Esophagus (tissue), 2 donors: Measurements from ENCODE around the gene TPT1. TPM values are rescaled to one million over a fixed set of nuclear protein-coding genes. Genes with fewer than 3 reads are reported as not detected.
A peak's percentile ranks its signal among the peaks of the same experiment; 100 is the strongest.
"Not testable (repeated sequence)": the region's sequence is repeated elsewhere in the genome, so short reads cannot be mapped to it uniquely, and the experiment has no call there.

Experiments
- H3K27ac ChIP-seq, 2 donors: one replicate each; pipeline ENCODE4 v1.5.1; 2013; ENCODE audit warnings: low read depth in 2 of 2, mild to moderate bottlenecking in 2 of 2, inconsistent platforms in 1 of 2, low read length in 1 of 2, moderate library complexity in 1 of 2
- H3K27me3 ChIP-seq, 2 donors: one replicate each; pipeline ENCODE4 v1.6.1; 2013; ENCODE audit warnings: low read length in 2 of 2, control low read depth in 1 of 2, mild to moderate bottlenecking in 1 of 2; ENCODE audit not compliant: insufficient read depth in 2 of 2, control insufficient read depth in 1 of 2
- H3K36me3 ChIP-seq, 2 donors: one replicate each; pipeline ENCODE4 v1.6.1; 2013; ENCODE audit warnings: low read length in 1 of 2; ENCODE audit not compliant: control insufficient read depth in 2 of 2, insufficient read depth in 2 of 2
- H3K4me1 ChIP-seq, 2 donors: one replicate each; pipeline ENCODE4 v1.6.1; 2013; ENCODE audit warnings: low read length in 1 of 2; ENCODE audit not compliant: control insufficient read depth in 2 of 2, insufficient read depth in 2 of 2
- H3K4me3 ChIP-seq, 2 donors: one replicate each; pipeline ENCODE4 v1.5.1; 2013; ENCODE audit warnings: low read length in 2 of 2, mild to moderate bottlenecking in 2 of 2, low read depth in 1 of 2, moderate library complexity in 1 of 2
- H3K9me3 ChIP-seq, 2 donors: one replicate each; pipeline ENCODE4 v1.6.1; 2013; ENCODE audit warnings: mild to moderate bottlenecking in 2 of 2, low read depth in 1 of 2, low read length in 1 of 2, moderate library complexity in 1 of 2; ENCODE audit not compliant: control insufficient read depth in 2 of 2, insufficient read depth in 1 of 2
- WGBS, 2 donors: extraction: QIAGEN DNeasy Blood & Tissue Kit; methylation state at CpG; one replicate each; pipeline ENCODE4 v1.1.7; 2013; 5-methylcytosine and 5-hydroxymethylcytosine counted together
- polyA plus RNA-seq, 2 donors: library from polyadenylated mRNA; stranded (reverse); fragments of 200-250 nt; gene quantifications; one replicate each; pipeline ENCODE4 v1.2.3, GENCODE V29; 2013
- donor health status: healthy with polysubstance abuse.
- donor health status: Bipolar disorder and iron deficiency.

TPT1 gene
- 1,000 to 10,000 TPM; 5,857 to 6,692 TPM for polyA plus RNA-seq

GRCh38 chr13:45341034-45341798, at the start of gene TPT1:
TPT1 (minus strand) TSS chr13:45341183; CDS start chr13:45341069, 114 bp downstream.
- Histone ChIP-seq H3K36me3 (peaks cover 0 to 9% of the 10 kb centered on the region in 2 donors), H3K4me3 (peak within 1 kb of the TSS; percentile 80 to 98), H3K9me3 (no peaks in the 10 kb centered on the region), H3K4me1 (no peaks in the 10 kb centered on the region), H3K27ac (peak within 1 kb of the TSS; percentile 99 to 100), H3K27me3 (no peaks in the 10 kb centered on the region)
- WGBS, 2 donors = 1% methylated on average over 63 to 67 of the region's 67 CpGs

GRCh38 chr13:45390348-45390747, 49.4 kb upstream of the TPT1 start:
- H3K27ac ChIP-seq, H3K27me3 ChIP-seq, H3K9me3 ChIP-seq, H3K4me3 ChIP-seq, H3K36me3 ChIP-seq, H3K4me1 ChIP-seq: not testable (repeated sequence)
- 96 to 97% methylated on average over 7 to 8 of the region's 9 CpGs for WGBS, 2 donors

DNA sequence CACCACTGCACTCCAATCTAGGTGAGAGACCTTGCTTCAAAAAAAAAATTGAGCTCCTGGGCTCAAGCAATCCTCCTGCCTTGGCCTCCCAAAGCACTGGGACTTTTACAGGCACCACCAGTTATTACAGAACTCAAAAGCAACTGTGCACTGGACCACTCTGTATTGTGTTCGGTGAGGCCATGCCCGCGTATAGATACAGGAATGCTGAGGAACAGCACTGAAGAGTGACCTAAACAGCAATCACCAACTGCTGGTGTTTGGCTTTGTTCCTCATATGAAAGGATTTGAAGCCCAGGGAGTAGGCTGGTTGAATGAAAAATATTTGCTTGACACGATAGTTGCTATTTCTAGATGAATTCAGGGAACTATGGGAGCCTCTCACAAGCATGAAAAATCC, 47.7 kb upstream of the TPT1 start:
- 94 to 96% methylated on average over 4 of the region's 4 CpGs for WGBS, 2 donors
- Histone ChIP-seq H3K4me3 (no peak overlapping the region), H3K36me3 (peaks cover 0 to 2% of the 10 kb centered on the region in 2 donors), H3K27ac (no peak overlapping the region), H3K27me3 (no peaks in the 10 kb centered on the region), H3K4me1 (no peaks in the 10 kb centered on the region), H3K9me3 (no peaks in the 10 kb centered on the region)

DNA sequence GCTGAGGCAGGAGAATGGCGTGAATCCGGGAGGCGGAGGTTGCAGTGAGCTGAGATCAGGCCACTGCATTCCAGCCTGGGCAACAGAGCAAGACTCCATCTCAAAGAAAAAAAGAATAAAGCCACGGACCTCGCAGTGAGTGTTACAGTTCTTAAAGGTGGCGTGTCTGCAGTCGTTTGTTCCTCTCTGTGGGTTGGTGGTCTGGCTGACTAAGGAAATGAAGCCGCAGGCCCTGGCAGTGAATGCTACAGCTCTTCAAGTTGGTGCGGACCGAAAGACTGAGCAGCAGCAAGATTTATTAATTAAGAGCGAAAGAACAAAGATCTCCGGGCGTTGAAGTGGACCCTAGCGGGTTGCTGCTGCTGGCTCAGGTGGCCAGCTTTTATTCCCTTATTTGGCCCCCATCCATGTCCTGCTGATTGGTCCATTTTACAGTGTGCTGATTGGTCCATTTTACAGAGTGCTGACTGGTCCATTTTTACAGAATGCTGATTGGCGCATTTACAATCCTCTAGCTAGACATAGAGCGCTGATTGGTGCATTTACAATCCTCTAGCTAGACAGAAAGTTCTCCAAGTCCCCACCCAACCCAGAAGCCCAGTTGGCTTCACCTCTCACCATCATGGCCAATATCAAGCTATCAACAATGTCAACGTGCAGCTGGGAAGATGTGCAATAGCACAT, 46.1 kb upstream of the TPT1 start:
- H3K27me3 ChIP-seq, H3K36me3 ChIP-seq, H3K4me3 ChIP-seq, H3K27ac ChIP-seq, H3K9me3 ChIP-seq, H3K4me1 ChIP-seq: not testable (repeated sequence)
- WGBS, 2 donors = 83 to 88% methylated on average over 17 of the region's 17 CpGs

- H3K4me1 ChIP-seq = no peaks in the 10 kb centered on the region
- H3K4me3 ChIP-seq = no peak overlapping the region
- 81 to 92% methylated on average over 5 of the region's 5 CpGs for WGBS, 2 donors
- H3K9me3 ChIP-seq = no peaks in the 10 kb centered on the region
- H3K27me3 ChIP-seq = no peaks in the 10 kb centered on the region
- no peak overlapping the region for H3K27ac ChIP-seq
- peaks cover 0 to 2% of the 10 kb centered on the region in 2 donors for H3K36me3 ChIP-seq
Observed at GRCh38 chr13:45385907-45386553, 45.0 kb upstream of the TPT1 start.

GRCh38 chr13:45385320-45385719, 44.3 kb upstream of the TPT1 start:
- Histone ChIP-seq H3K4me3 (no peak overlapping the region), H3K36me3 (peaks cover 0 to 2% of the 10 kb centered on the region in 2 donors), H3K4me1 (no peaks in the 10 kb centered on the region), H3K27ac (no peak overlapping the region), H3K9me3 (no peaks in the 10 kb centered on the region), H3K27me3 (no peaks in the 10 kb centered on the region)
- WGBS, 2 donors = 96 to 97% methylated on average over 5 of the region's 5 CpGs

GRCh38 chr13:45384474-45385174, 43.6 kb upstream of the TPT1 start:
- Histone ChIP-seq H3K27ac (no peak overlapping the region), H3K4me1 (no peaks in the 10 kb centered on the region), H3K27me3 (no peaks in the 10 kb centered on the region), H3K9me3 (no peaks in the 10 kb centered on the region), H3K36me3 (peaks cover 0 to 2% of the 10 kb centered on the region in 2 donors), H3K4me3 (no peak overlapping the region)
- 78 to 81% methylated on average over 4 of the region's 4 CpGs for WGBS, 2 donors

DNA sequence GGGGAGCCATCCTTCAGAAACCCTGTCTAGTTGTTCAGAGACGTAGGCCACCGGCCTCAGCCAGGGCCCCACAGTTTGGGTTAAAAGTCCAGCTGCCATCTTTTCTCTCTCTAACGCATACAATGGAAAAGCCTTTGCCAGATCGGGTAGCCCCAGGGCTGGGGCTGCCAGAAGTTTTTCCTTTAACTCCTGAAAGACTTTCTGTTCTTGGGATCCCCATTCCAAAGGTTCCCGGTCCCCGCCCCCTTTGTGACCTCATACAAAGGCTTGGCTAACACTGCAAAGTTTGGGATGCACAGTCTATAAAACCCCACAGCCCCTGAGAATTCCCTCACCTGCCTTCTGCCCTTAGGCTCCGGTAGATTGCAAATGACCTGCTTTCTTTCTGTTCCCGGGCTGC, 41.8 kb upstream of the TPT1 start:
- H3K4me3 ChIP-seq, H3K27me3 ChIP-seq, H3K4me1 ChIP-seq, H3K27ac ChIP-seq, H3K9me3 ChIP-seq, H3K36me3 ChIP-seq: not testable (repeated sequence)
- 58 to 85% methylated on average over 4 to 6 of the region's 8 CpGs for WGBS, 2 donors

DNA sequence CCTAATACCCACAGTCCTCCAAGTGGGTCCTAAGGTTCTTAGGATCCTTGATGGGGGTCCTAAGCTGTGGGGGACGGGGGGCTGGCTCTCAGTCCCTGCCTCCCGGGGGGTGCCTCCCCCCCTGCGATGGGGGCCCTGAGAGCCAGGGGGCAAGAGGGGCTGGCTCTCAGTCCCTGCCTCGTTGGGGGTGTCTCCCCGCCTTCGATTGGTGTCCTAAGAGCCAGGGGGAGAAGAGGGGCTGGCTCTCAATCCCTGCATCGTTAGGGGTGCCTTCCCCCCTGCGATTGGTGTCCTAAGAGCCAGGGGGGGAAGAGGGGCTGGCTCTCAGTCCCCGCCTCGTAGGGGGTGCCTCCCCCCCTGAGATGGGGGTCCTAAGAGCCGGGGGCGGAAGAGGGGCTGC, 40.2 kb upstream of the TPT1 start:
- 71% methylated on average over 6 of the region's 12 CpGs; no CpG with 5 or more reads in 1 of the 2 donors for WGBS, 2 donors
- Histone ChIP-seq H3K36me3 (peaks cover 0 to 2% of the 10 kb centered on the region in 2 donors), H3K27me3 (no peaks in the 10 kb centered on the region), H3K27ac (no peak overlapping the region), H3K9me3 (no peaks in the 10 kb centered on the region), H3K4me3 (no peak overlapping the region), H3K4me1 (no peaks in the 10 kb centered on the region)
